Stimulated activated CD4-positive, alpha-beta T cell treated with anti-CD3 and anti-CD28 coated beads, Interleukin-2, amount 100 ng/mL, for 24 hours (primary cell): ENCODE measurements around the gene IFNGR1.
A peak's percentile ranks its signal among the peaks of the same experiment; 100 is the strongest.

Source experiments
- DNase-seq, 2 donors: peaks; one replicate each; pipeline ENCODE4 v3.0.0-alpha.2; 2020

The IFNGR1 gene

GRCh38 chr6:137172734-137173431 lies 46.3 kb downstream of the IFNGR1 start:
- no peak for DNase-seq

- DNase-seq: no peak
These were observed 47.1 kb downstream of the IFNGR1 start for GRCh38 chr6:137171824-137172733.

GRCh38 chr6:137171053-137171374 lies 48.2 kb downstream of the IFNGR1 start:
- DNase-seq: no peak

GRCh38 chr6:137170266-137171052 lies 48.7 kb downstream of the IFNGR1 start:
- no peak for DNase-seq

GRCh38 chr6:137167702-137168377 lies 51.3 kb downstream of the IFNGR1 start:
- DNase-seq: no peak

- no peak for DNase-seq
These were observed 52.7 kb downstream of the IFNGR1 start for GRCh38 chr6:137166247-137167098.

GRCh38 chr6:137165375-137166246 lies 53.6 kb downstream of the IFNGR1 start:
- DNase-seq: peak; percentile 18 to 30

GRCh38 chr6:137163732-137164318 lies 55.4 kb downstream of the IFNGR1 start:
- DNase-seq: no peak

GRCh38 chr6:137162692-137163306 lies 56.4 kb downstream of the IFNGR1 start:
- no peak for DNase-seq

- no peak for DNase-seq
These were observed 57.2 kb downstream of the IFNGR1 start for GRCh38 chr6:137161949-137162348.

GRCh38 chr6:137160763-137161162 lies 58.4 kb downstream of the IFNGR1 start:
- DNase-seq: no peak

- no peak for DNase-seq
These were observed 59.3 kb downstream of the IFNGR1 start for GRCh38 chr6:137159912-137160311.

GRCh38 chr6:137157601-137158000 lies 61.6 kb downstream of the IFNGR1 start:
- DNase-seq: no peak

- no peak for DNase-seq
These were observed 62.5 kb downstream of the IFNGR1 start for GRCh38 chr6:137156650-137157049.

GRCh38 chr6:137155830-137156229 lies 63.4 kb downstream of the IFNGR1 start:
- no peak for DNase-seq

- no peak for DNase-seq
These were observed 69.1 kb downstream of the IFNGR1 start for GRCh38 chr6:137150072-137150471.

- no peak for DNase-seq
These were observed 70.2 kb downstream of the IFNGR1 start for GRCh38 chr6:137149035-137149393.

GRCh38 chr6:137148306-137149034 lies 70.7 kb downstream of the IFNGR1 start:
- DNase-seq: no peak
